ENCODE results near the gene GALNT2. TPM values are rescaled to one million over a fixed set of nuclear protein-coding genes. Genes with fewer than 3 reads are reported as not detected.
A peak's percentile ranks its signal among the peaks of the same experiment; 100 is the strongest.

Gene GALNT2
- total and polyA plus RNA-seq, 9 of the 15 experiments (the other 6 are each of a cell fraction or from before 2014, with no cell fraction given) = 1.6 to 106 (median 51.9) TPM

GRCh38 chr1:230151924-230152468 lies 85.0 kb downstream of the GALNT2 start (continued):
- no peak for TF ChIP-seq BRF2 (IDR thresholded peaks at IDR 0.05; ENCODE audit: borderline replicate concordance, insufficient read depth, insufficient read length)
- 0 out of 2 replicates have a peak, but pooled peaks have one; percentile 46 for TF ChIP-seq GABPB2 (CRISPR knock-in tag; conservative IDR thresholded peaks at IDR 0.05)
- TF ChIP-seq ZBTB17 (CRISPR knock-in tag; IDR thresholded peaks at IDR 0.05) = peak; percentile 93
- no peak for TF ChIP-seq KDM1A (IDR thresholded peaks at IDR 0.05)
- TF ChIP-seq NUFIP1 (IDR thresholded peaks at IDR 0.05; ENCODE audit: partially characterized antibody) = no peak
- no peak for TF ChIP-seq SMC3 (conservative IDR thresholded peaks at IDR 0.05; ENCODE audit: insufficient read depth, low read depth, low read length)
- TF ChIP-seq FOXP4 (CRISPR knock-in tag; IDR thresholded peaks at IDR 0.05; ENCODE audit: borderline replicate concordance) = no peak
- TF ChIP-seq ZKSCAN3 (CRISPR knock-in tag; IDR thresholded peaks at IDR 0.05) = peak; percentile 72
- TF ChIP-seq ZNF23 (CRISPR knock-in tag; IDR thresholded peaks at IDR 0.05) = peak; percentile 91
- TF ChIP-seq NELFE (IDR thresholded peaks at IDR 0.05; ENCODE audit: insufficient read depth, insufficient read length) = no peak
- TF ChIP-seq PML (IDR thresholded peaks at IDR 0.05; ENCODE audit: low read length) = no peak
- no peak for TF ChIP-seq ZNF12 (CRISPR knock-in tag; IDR thresholded peaks at IDR 0.05)
- no peak for TF ChIP-seq BRF1 (IDR thresholded peaks at IDR 0.05; ENCODE audit: borderline replicate concordance, extremely low read depth, insufficient read length)
- peak; percentile 92 for TF ChIP-seq NFXL1 (CRISPR knock-in tag; IDR thresholded peaks at IDR 0.05)
- TF ChIP-seq ZNF282 (CRISPR knock-in tag; IDR thresholded peaks at IDR 0.05) = no peak
- TF ChIP-seq HCFC1 (IDR thresholded peaks at IDR 0.05; ENCODE audit: low read depth, low read length) = no peak
- peak in 1 of 3 experiments; percentile 48 for TF ChIP-seq YY1 (IDR thresholded peaks at IDR 0.05; ENCODE audit: borderline replicate concordance in 1 of 3, control insufficient read depth in 1 of 3, extremely low read depth in 1 of 3, insufficient read depth in 3 of 3, insufficient read length in 1 of 3, insufficient replicate concordance in 2 of 3, low read depth in 1 of 3, low read length in 2 of 3)
- TF ChIP-seq SREBF2 (CRISPR knock-in tag; IDR thresholded peaks at IDR 0.05) = no peak

Measured in K562 (cell line).